K562 treated with DMSO at 1 percent for 12 hours (cell line): ENCODE results near the gene EI24. TPM values are rescaled to one million over a fixed set of nuclear protein-coding genes. Genes with fewer than 3 reads are reported as not detected.

ENCODE experiments used
- total RNA-seq: library from RNA; unstranded; fragments of 300-600 nt; gene quantifications from 2 replicates; pipeline ENCODE4 v1.2.3, GENCODE V29; 2022; ENCODE audit not compliant: insufficient read depth

Gene EI24
- 84.6 and 143 TPM in 2 replicates for total RNA-seq

GRCh38 chr11:125568970-125569914 lies at the start of gene EI24:
Gene EI24 (plus strand): TSS chr11:125569477. CDS start chr11:125572528, 3,051 bp downstream.

GRCh38 chr11:125592305-125593113 lies 23.2 kb downstream of the EI24 start, which contains the start of gene STT3A:
Gene STT3A (plus strand): TSS chr11:125592852. CDS start chr11:125595916, 3,064 bp downstream.

GRCh38 chr11:125624756-125625213 lies 55.5 kb downstream of the EI24 start, which contains the start of gene CHEK1:
Gene CHEK1 (plus strand): TSS chr11:125625163. CDS start chr11:125626769, 1,606 bp downstream.

Other genes with a start within 250 kb of the EI24 start
- gene FEZ1, start 73.2 kb upstream of the EI24 start, total RNA-seq = 13.3 and 16.2 TPM in 2 replicates
- 73.7 and 167 TPM in 2 replicates for gene STT3A, start 23.4 kb downstream of the EI24 start, total RNA-seq
- gene CHEK1, start 55.7 kb downstream of the EI24 start, total RNA-seq = 55.9 and 98.7 TPM in 2 replicates
- gene ACRV1, start 111.4 kb downstream of the EI24 start, total RNA-seq = 0.50 TPM in 1 of 2 replicates, not detected in the other
- not detected in 2 replicates for gene PATE1, start 176.8 kb downstream of the EI24 start, total RNA-seq
- gene PATE2, start 209.4 kb downstream of the EI24 start, total RNA-seq = not detected in 2 replicates
- not detected in 2 replicates for gene PATE3, start 218.7 kb downstream of the EI24 start, total RNA-seq